Stimulated activated CD4-positive, alpha-beta T cell treated with anti-CD3 and anti-CD28 coated beads, Interleukin-1b, Interleukin-23, amount 100 ng/mL, for 1 hour (primary cell): ENCODE results near the gene AGRP.
A peak's percentile ranks its signal among the peaks of the same experiment; 100 is the strongest.
"Not testable (repeated sequence)": the region's sequence is repeated elsewhere in the genome, so short reads cannot be mapped to it uniquely, and the experiment has no call there.

Source experiments
- DNase-seq, 2 donors: peaks; one replicate each; pipeline ENCODE4 v3.0.0-alpha.2; 2020; ENCODE audit warnings: low read depth in 2 of 2

AGRP gene

GRCh38 chr16:67504031-67505021 lies 21.0 kb upstream of the AGRP start:
- DNase-seq, result no peak

DNA sequence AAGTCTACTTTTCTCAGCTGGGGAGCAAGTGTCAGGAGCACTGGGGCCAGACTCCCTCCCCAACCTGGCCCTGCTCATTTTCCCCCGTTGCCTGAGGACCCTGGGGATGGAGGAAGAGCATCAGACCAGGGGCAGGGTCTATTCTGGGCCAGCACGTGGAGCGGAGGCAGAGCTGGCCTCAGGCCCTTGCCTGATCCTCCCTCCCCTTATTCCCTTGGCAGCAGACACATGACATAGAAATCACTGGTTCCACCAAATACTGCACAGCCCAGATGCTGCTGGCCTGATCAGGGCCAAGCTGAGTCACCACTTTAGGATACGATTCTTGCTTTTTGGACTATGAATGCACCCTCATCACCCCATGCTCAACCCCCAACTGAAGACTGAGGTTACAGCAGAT lies 15.8 kb upstream of the AGRP start:
- DNase-seq, result no peak

- no peak for DNase-seq
Measured at GRCh38 chr16:67490335-67491096, 7.2 kb upstream of the AGRP start.

- no peak for DNase-seq
Measured at GRCh38 chr16:67489401-67490083, 6.2 kb upstream of the AGRP start.

DNA sequence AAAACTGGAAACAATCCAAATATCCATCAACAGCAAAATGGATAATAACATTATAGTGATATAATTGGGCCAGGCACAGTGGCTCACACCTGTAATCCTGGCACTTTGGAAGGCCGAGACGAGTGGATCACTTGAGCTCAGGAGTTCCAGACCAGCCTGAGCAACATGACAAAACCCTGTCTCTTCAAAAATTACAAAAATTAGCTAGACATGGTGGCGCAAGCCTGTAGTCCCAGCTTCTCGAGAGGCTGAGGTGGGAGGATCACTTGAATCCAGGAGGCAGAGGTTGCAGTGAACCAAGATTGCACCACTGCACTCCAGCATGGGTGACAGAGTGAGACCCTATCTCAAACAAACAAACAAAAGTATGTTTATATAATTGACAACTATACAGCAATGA lies 4.2 kb upstream of the AGRP start:
- not testable (repeated sequence) for DNase-seq

DNA sequence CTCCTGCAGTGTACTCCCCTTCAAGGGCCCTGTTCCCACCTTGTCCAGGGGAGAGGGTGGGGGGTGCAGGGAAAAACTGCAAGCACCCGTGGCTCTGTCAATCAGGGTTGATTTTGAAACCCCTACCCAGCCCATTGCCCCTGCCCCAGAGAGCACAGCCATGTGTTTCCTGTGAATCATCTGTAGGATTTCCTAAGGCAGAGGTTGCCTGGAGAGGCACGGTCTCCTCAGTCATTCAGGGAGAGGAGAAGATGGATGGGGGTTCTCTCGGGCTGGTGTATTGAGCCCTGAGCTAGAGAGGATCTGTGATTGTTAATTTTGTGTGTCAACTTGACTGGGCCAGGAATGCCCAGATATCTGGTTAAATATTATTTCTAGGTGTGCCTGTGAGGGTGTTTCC lies 3.5 kb upstream of the AGRP start:
- DNase-seq, result no peak

DNA sequence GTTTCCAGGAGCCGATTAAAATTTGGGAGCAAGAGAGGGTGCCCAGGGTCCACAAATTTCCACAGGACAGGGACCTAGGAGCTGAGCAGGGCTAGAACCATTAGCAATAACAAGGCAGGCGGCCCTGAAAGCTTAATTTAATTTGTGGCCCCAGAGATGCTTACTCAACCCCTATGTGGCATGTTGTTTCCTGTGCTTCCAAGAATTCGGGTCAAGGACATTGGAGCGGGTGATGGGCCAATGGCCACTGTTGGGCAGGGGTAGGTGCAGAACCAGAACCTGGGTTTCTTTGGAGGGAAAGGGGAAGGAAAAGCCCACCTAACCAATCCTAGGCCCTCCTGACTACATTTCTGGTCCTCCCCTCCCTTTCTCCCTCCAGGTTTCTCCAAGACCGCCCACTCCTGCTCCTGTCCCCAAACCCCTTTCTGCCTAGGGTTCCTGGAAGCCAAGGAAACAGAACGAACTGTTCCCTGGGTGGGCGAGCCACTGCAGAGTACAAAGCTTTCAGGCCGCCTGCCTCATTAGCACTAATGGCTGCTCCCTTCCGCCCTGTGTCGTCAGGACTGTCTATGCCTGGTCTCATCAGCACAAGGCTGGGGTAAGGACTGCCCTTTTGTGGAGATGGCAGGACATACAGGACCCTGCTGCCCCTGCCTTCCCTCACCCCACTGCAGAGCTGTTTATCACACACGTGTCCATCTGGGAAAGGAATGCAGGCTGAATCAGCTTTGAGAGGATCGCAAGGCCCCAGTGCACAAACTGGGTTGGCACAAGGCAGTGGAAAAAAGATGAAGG lies 581 bp upstream of the AGRP start:
- no peak for DNase-seq

GRCh38 chr16:67482233-67482924 lies 968 bp downstream of the AGRP start:
- no peak for DNase-seq

- DNase-seq, result no peak
Measured at GRCh38 chr16:67481561-67482232, 1.6 kb downstream of the AGRP start.

DNA sequence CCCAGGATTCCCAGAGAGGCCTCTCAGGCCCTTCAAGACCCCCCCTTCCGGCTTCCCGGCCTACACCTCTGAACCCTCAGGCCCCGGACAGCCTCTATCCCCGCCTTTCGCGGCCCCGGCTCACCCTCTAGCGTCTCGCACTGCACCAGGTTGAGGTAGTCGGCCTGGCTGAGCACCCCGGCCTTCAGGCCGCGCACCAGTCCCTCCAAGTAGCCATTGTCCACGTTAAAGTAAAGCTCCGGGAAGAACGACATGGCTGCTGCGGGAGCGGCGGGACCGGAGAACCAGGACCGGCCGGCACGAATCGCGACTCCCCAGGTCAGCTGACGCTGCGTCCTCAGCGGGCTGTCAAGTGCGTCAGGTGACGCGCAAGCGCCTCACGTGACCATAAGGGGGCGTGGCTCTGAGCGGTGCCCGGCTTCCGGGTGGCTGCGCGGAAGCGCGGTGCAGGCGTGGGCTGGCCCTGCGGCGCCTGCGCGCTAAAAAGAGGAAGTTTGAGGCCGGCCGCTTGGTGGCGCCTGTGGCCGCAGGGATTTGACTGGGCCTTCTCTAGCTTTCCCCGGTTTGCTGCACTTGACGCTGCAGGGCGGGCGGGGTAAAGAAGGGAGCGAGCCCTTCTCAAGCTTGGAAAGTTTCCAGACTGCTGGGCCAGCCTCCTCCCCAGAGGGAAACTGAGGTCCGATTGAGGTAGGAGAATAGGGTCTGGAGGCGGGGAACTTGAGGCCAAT lies 2.4 kb downstream of the AGRP start, which contains the start of gene ATP6V0D1:
ATP6V0D1 (minus strand) TSS at position 325 of the 728 bp plus-strand sequence; CDS start at position 254, 71 bp downstream.
- DNase-seq, result peak; percentile 95 to 98

DNA sequence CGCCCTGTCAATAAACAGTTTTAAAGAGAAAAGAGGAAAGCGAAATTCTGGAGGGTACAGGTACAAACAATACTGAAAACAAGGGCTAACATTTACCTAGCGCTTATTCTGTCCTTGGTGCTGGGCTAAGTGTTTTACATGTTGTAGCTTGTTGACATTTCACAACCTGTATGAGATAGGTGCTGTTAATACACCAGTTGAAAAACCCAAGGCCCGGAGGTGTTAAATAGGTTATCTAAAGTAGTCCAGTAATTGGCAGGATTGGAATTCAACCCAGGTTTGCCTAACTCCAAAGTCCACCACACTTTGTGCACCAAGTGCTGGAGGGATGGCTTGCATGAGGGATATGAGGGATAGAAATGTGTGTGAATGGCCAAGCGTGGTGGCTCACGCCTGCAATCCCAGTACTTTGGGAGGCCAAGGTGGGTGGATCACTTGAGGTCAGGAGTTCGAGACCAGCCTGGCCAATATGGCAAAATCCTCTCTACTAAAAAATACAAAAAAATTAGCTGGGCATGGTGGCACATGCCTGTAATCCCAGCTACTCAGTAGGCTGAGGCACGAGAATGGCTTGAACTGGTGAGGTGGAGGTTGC lies 5.3 kb downstream of the AGRP start:
- no peak for DNase-seq

GRCh38 chr16:67474551-67475455 lies 8.5 kb downstream of the AGRP start:
- DNase-seq, result no peak

- DNase-seq, result no peak
Measured at GRCh38 chr16:67471758-67472384, 11.5 kb downstream of the AGRP start.

- no peak for DNase-seq
Measured at GRCh38 chr16:67470359-67470758, 13.0 kb downstream of the AGRP start.

GRCh38 chr16:67468731-67469130 lies 14.6 kb downstream of the AGRP start:
- DNase-seq, result no peak

DNA sequence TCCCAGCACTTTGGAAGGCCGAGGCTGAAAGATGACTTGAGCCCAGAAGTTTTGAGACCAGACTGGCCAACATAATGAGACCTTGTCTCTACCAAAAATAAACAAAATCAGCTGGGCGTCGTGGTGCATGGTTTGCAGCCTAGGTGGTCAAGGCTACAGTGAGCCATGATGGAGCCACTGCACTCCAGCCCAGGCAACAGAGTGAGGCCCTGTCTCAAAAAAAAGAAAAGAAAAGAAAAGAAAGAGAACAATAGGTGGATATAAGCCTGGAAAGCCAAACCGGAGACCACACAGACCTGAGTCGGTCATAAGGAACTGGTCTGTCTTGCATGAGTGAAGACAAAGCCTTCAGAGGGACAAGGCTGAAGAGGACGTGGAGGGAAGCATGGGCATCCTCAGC lies 16.8 kb downstream of the AGRP start:
- no peak for DNase-seq

DNA sequence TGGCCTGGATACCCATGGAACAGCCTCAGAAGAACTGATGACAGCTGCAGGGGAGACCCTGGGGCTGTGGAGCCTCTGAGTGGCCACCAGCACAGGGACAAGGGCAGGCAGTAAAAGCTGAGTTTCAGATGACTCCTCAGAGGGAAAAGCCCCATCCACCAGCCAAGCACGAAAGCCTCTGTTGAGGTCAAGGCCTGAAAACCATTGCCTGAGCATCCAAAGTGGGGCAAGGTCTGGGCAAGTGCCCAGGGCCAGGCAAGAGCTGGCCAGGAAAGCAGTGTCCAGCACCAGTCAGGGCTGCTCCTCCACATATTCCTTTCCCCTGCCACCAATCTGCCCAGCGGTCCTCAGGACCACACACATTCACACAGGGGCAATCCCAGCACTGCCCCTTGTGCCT lies 18.8 kb downstream of the AGRP start:
- DNase-seq, result no peak
